HG03442 (cell line): Measurements from ENCODE around the gene ARMC5.

Experiments used
- ATAC-seq: cut with Tn5 transposase; IDR thresholded peaks from one replicate; pipeline ENCODE4 v1.9.1; 2021; ENCODE audit warnings: mild to moderate bottlenecking, moderate library complexity; ENCODE audit not compliant: unreplicated experiment

The ARMC5 gene

GRCh38 chr16:31460582-31461002 lies 1.3 kb downstream of the ARMC5 start:
- ATAC-seq = no peak

- ATAC-seq = no peak
Observed at GRCh38 chr16:31461201-31461920, 2.1 kb downstream of the ARMC5 start.

GRCh38 chr16:31461921-31462804 lies 2.9 kb downstream of the ARMC5 start:
- no peak for ATAC-seq

- no peak for ATAC-seq
Observed at GRCh38 chr16:31464348-31464769, 5.1 kb downstream of the ARMC5 start.

- ATAC-seq = no peak
Observed at GRCh38 chr16:31464781-31465260, 5.5 kb downstream of the ARMC5 start.

GRCh38 chr16:31465788-31466370 lies 6.6 kb downstream of the ARMC5 start:
- ATAC-seq = no peak

GRCh38 chr16:31466381-31466841 lies 7.1 kb downstream of the ARMC5 start:
- ATAC-seq = no peak

GRCh38 chr16:31467151-31467773 lies 8.0 kb downstream of the ARMC5 start:
- ATAC-seq = no peak

- ATAC-seq = no peak
Observed at GRCh38 chr16:31467858-31468257, 8.6 kb downstream of the ARMC5 start.

- no peak for ATAC-seq
Observed at GRCh38 chr16:31470615-31471014, 11.3 kb downstream of the ARMC5 start.

GRCh38 chr16:31471241-31471874 lies 12.1 kb downstream of the ARMC5 start:
- ATAC-seq = no peak

- no peak for ATAC-seq
Observed at GRCh38 chr16:31471875-31472708, 12.8 kb downstream of the ARMC5 start, which contains the start of gene TGFB1I1. Gene TGFB1I1 (plus strand): TSS chr16:31472152. CDS start chr16:31472189, 37 bp downstream.

GRCh38 chr16:31472709-31473203 lies 13.5 kb downstream of the ARMC5 start:
- ATAC-seq = no peak

- ATAC-seq = no peak
Observed at GRCh38 chr16:31473264-31473984, 14.1 kb downstream of the ARMC5 start.

GRCh38 chr16:31474173-31474714 lies 14.9 kb downstream of the ARMC5 start:
- no peak for ATAC-seq

- no peak for ATAC-seq
Observed at GRCh38 chr16:31474773-31475738, 15.8 kb downstream of the ARMC5 start.

GRCh38 chr16:31475946-31476302 lies 16.6 kb downstream of the ARMC5 start:
- ATAC-seq = no peak
